Tibial artery (tissue), 4 donors: ENCODE measurements around the gene UPK3A.

Experiments
- DNase-seq, 2 donors: peaks; one replicate each; pipeline ENCODE4 v3.0.0-alpha.2; 2019
- H3K27ac ChIP-seq, 2 donors: fragments of 200-600 bp; sonication (generic) in 1 of 2; 1 replicate in 1 of 2; 2 replicates in 1 of 2; pipeline ENCODE4 v1.5.1; 2018 to 2019; ENCODE audit warnings: mild to moderate bottlenecking in 1 of 2
- H3K27me3 ChIP-seq, 2 donors: fragments of 200-600 bp; sonication (generic) in 1 of 2; one replicate each; pipeline versions ENCODE4 v1.5.1 to v1.6.0; 2016 to 2019
- H3K36me3 ChIP-seq, 3 donors: fragments of 200-600 bp; sonication (generic) in 2 of 3; one replicate each; pipeline ENCODE4 v1.5.1; 2016 to 2019; ENCODE audit warnings: mild to moderate bottlenecking in 2 of 3
- H3K4me1 ChIP-seq, 4 donors: fragments of 200-600 bp; sonication (generic) in 2 of 4; 1 replicate in 3 of 4; 2 replicates in 1 of 4; pipeline ENCODE4 v1.5.1; 2016 to 2019
- H3K4me3 ChIP-seq, 2 donors: fragments of 200-600 bp; sonication (generic) in 1 of 2; 1 replicate in 1 of 2; 2 replicates in 1 of 2; pipeline ENCODE4 v1.5.1; 2018 to 2019; ENCODE audit warnings: mild to moderate bottlenecking in 2 of 2
- H3K9me3 ChIP-seq, 3 donors: fragments of 200-600 bp; sonication (generic) in 1 of 3; one replicate each; pipeline ENCODE4 v1.5.1; 2016 to 2019
- intact Hi-C: fragments of 100-400 bp; cut with DNase I; formaldehyde crosslinking; loops from one replicate; pipeline ENCODE4 v1.15.0; 2023; ENCODE audit warnings: low total_unique reads
- TF ChIP-seq, protein P1 (sequence below), 2 experiments: fragments of 200-600 bp in 1 of 2; fragments of 450-650 bp in 1 of 2; IDR thresholded peaks; one replicate each; pipeline ENCODE4 v1.5.1; 2017 to 2019; ENCODE audit warnings: antibody characterized with exemption in 2 of 2, mild to moderate bottlenecking in 1 of 2, moderate library complexity in 1 of 2

Gene UPK3A

DNA sequence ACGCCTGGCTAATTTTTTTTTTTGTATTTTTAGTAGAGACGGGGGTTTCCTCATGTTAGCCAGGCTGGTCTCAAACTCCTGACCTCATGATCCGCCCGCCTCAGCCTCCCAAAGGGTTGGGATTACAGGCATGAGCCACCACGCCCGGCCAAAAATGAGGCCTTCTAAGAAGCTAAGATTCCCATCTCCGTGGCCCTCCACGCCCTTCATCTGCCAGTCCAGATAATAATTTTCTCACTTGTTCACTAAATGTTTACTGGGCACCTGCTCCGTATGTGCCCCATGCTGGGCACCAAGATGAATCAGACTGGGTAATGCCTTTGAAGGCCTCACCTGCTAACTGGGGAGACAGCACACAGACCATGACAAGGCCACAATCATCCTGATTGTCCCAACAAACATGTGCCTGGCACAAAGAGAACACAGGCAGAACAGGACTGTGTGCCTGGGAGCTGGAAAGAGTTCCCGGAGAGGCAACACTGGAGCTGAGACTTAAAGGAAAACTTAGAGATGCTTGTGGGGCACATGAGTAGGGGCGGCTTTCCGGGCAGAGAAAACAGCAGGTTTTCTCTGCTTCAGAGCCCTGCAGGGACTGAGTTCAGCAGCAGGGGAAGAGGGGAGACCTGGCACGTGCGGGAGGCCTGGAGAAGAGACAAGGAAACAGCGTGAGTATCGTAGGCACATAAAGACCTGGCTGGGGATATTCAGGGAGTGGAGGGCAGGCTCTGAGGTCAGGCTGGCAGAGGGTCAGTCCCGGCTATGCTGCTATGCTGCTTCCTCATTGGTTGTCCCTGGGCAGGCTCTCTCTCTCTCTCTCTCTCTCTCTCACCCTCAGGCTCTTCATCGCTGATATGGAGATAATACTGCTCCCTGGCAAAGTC is 46.4 kb upstream of the UPK3A start:
- intact Hi-C loops = no loop called here
- TF ChIP-seq, protein P1, sequence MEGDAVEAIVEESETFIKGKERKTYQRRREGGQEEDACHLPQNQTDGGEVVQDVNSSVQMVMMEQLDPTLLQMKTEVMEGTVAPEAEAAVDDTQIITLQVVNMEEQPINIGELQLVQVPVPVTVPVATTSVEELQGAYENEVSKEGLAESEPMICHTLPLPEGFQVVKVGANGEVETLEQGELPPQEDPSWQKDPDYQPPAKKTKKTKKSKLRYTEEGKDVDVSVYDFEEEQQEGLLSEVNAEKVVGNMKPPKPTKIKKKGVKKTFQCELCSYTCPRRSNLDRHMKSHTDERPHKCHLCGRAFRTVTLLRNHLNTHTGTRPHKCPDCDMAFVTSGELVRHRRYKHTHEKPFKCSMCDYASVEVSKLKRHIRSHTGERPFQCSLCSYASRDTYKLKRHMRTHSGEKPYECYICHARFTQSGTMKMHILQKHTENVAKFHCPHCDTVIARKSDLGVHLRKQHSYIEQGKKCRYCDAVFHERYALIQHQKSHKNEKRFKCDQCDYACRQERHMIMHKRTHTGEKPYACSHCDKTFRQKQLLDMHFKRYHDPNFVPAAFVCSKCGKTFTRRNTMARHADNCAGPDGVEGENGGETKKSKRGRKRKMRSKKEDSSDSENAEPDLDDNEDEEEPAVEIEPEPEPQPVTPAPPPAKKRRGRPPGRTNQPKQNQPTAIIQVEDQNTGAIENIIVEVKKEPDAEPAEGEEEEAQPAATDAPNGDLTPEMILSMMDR (IDR thresholded peaks at IDR 0.05) = no peak
- Histone ChIP-seq H3K4me3 (no peak overlapping the region), H3K36me3 (peaks cover 0 to 9% (median 0%) of the 10 kb centered on the region in 3 donors), H3K27ac (no peak overlapping the region), H3K27me3 (no peaks in the 10 kb centered on the region), H3K4me1 (peaks cover 0 to 21% (median 17%) of the 10 kb centered on the region in 4 donors), H3K9me3 (no peaks in the 10 kb centered on the region)
- no peak for DNase-seq

DNA sequence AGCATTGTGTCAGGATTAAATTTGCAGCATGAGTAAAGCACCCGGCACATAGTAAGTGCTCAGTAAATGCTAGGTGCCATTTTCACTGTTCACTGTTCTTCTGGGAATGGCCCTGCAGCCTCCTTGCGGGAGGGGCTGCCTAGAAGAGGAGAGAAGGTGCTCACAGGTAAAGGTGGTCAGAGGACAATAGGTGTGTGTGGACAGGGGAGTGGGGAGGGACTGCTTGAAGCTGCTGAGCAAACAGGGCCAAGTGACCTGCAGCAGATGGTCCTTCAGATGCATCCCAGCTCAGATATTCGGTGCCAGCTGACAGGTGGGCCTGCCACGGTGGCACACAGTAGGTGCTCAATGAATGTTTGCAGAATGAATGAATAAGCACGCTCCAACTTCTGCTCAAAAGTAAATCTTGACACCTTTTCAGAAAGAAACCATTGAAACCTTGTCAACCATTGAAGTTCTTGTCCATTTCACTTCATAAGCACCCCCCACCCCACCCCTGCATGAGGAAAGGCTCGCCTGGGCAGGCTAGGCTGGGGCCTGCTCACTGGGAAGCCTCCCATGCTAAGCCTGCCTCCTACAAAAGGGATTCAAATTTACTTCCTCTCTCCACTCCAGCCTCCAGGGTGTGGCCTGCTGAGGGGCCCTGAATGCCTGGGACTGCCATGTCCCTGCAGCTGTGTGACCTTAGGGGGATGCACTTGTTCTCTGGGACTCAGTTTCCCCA is 45.6 kb upstream of the UPK3A start:
- intact Hi-C loops = no loop called here
- peak overlapping the region in 1 of 2 donors; percentile 60 for H3K27ac ChIP-seq
- peaks cover 0 to 21% (median 17%) of the 10 kb centered on the region in 4 donors for H3K4me1 ChIP-seq
- TF ChIP-seq, protein P1 (IDR thresholded peaks at IDR 0.05) = no peak
- H3K36me3 ChIP-seq = peaks cover 0 to 9% (median 0%) of the 10 kb centered on the region in 3 donors
- no peaks in the 10 kb centered on the region for H3K27me3 ChIP-seq
- peak overlapping the region; percentile 73 to 84 for H3K4me3 ChIP-seq
- DNase-seq = no peak
- H3K9me3 ChIP-seq = no peaks in the 10 kb centered on the region

DNA sequence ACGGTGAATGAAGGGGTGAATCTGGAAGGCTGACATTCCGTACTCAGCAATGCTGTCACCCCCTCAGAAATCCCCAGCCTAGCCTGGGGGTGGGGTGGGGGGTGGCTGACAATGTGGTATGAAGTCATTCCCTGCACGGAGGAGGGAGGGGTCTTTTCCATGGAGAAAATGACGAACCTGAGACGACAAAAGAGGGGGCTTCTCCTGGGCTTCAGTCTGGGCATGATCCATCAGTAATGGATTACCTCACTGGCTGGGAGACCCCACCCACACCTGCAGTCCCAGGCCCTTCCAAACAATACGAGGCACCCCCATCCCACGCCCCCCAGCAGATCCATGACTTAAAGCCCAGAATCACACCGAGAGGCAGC is 45.1 kb upstream of the UPK3A start:
- intact Hi-C loops = loop anchor here (1.0 kb wide), 1 partner anchor 70 kb away; the partner anchor contains the start of gene FAM118A
- Histone ChIP-seq H3K27me3 (no peaks in the 10 kb centered on the region), H3K36me3 (peaks cover 0 to 9% (median 0%) of the 10 kb centered on the region in 3 donors), H3K27ac (peak overlapping the region in 1 of 2 donors; percentile 60), H3K4me1 (peaks cover 0 to 21% (median 17%) of the 10 kb centered on the region in 4 donors), H3K4me3 (peak overlapping the region; percentile 73 to 84), H3K9me3 (no peaks in the 10 kb centered on the region)
- no peak for DNase-seq
- TF ChIP-seq, protein P1 (IDR thresholded peaks at IDR 0.05) = no peak

DNA sequence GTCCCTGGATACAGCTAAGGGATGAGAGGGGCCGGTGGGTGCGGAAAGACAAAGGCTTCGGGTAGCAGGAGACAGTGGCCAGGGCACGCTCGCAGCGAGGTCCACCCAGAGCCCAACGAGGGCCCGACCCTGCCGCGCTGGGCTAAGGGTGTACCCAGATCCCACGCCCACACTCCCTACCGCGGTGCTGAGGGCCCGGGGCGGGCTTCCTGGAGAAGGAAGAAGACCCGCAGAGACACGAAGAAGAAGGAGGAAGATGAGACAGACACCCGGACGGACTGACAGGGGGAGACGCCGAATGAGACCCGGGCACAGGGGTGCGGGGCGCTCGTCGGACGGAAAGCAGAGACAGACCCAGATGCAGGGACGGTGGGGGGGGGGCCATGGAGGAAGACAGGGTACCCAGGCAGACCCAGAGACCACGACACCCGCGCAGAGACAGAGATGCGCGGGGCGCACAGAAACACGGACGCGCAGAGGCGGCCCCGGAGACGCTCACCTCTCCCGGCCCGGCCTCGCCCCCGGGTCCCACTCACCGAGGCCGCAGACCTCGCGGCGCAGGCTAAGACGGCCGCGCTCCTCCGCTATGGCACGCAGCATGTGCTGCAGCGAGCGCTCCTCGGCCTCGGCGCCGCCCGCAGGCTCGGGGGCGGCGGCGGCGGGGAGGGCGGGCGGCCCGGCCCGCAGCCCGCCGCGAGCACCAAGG is 44.5 kb upstream of the UPK3A start:
- intact Hi-C loops = loop anchor here (1.0 kb wide), 1 partner anchor 69 kb away; the partner anchor contains the start of gene FAM118A
- TF ChIP-seq, protein P1 (IDR thresholded peaks at IDR 0.05) = no peak
- Histone ChIP-seq H3K27ac (peak overlapping the region; percentile 49 to 60), H3K27me3 (no peaks in the 10 kb centered on the region), H3K9me3 (no peaks in the 10 kb centered on the region), H3K4me1 (peaks cover 0 to 21% (median 17%) of the 10 kb centered on the region in 4 donors), H3K36me3 (peaks cover 0 to 9% (median 0%) of the 10 kb centered on the region in 3 donors), H3K4me3 (peak overlapping the region; percentile 73 to 84)
- DNase-seq = no peak
